GM19035 (cell line): ENCODE results near the gene CHMP1B.
"Not testable (repeated sequence)": the region's sequence is repeated elsewhere in the genome, so short reads cannot be mapped to it uniquely, and the experiment has no call there.

ENCODE experiments used
- ATAC-seq: cut with Tn5 transposase; IDR thresholded peaks from one replicate; pipeline ENCODE4 v1.9.1; 2021; ENCODE audit not compliant: unreplicated experiment

Gene CHMP1B

DNA sequence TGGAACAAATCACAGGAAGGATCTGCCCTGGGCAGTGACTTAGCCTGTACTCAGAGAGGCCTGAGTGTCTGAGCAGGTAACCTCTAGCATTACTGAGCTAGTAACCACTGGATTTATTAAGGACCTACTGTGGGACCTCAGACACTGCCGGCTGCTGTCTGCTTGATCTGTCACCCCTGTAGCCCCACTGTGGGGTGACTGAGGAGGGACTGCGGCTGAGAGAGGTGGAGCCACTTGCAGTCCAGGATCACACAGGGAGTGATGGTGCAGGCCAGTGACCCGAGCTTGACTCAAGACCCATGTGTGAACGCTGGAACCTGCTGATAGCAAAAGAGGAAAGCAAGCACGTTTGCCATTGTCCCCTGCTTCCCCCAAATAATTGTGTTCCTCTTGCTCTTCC lies 15.6 kb downstream of the CHMP1B start:
- ATAC-seq = no peak

DNA sequence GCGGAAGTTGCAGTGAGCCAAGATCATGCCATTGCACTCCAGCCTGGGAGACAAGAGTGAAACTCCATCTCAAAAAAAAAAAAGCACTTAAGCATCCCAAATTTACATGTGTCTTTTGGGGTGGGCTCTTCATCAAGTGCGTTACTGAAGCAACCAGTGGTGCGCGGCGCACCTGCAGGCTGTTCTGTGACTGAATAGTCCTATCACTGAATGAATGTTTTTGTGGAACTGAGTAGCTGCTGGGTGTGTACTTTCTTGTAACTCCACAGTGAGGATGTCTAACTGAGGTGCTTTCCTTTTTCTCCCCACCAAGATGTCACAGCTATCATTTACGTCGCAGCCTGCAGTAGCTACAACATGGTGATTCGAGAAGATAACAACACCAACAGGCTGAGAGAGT lies 17.0 kb downstream of the CHMP1B start:
- no peak for ATAC-seq

DNA sequence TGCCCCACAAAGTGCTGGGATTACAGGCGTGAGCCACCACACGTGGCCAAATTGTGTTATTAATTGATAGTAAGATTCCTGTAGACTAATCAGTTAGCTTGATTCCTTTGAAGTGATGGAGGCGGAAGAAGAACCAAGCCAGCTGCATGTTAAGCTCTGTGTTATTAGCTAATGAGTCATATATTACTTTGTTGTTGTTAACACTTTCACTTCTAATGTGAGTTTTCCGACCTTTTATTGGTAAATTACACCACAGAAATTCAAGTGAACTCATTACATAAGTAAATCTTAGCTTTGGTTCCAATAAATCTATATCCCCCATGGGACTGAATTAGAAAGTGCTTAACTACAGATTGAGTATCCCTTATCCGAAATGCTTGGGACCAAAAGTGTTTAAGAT lies 20.3 kb downstream of the CHMP1B start:
- ATAC-seq = no peak

DNA sequence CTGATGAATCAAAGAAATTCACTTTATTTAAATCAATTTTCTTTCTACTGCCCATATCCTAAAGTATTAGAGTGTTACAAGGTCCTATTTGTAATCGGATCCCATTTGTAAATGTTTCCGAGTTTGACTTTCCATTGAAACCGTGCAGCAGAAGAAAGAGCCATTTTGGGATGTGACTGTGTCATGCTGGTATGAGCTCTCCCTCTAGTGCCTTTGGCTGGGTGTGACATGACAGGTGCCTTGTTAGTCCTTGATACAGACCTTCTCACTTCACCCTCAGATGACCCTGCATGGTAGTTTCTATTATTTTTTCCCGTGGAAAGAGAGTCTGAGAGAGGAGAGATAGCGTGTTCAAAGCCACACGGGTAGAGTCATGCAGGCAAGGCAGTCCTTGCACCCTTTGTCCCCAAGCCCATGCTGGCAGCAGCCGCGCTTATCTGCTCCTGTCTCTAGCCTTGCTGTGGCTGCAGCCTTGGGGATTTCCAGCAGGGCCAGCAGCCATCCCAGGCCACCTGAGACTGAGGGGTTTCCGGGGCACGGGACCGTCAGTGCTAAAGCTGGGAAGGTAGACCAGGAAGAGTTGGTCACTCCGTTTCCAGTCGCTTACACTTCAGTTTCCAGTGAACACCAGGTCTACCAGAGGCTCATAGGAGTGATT lies 21.4 kb downstream of the CHMP1B start:
- ATAC-seq = no peak

DNA sequence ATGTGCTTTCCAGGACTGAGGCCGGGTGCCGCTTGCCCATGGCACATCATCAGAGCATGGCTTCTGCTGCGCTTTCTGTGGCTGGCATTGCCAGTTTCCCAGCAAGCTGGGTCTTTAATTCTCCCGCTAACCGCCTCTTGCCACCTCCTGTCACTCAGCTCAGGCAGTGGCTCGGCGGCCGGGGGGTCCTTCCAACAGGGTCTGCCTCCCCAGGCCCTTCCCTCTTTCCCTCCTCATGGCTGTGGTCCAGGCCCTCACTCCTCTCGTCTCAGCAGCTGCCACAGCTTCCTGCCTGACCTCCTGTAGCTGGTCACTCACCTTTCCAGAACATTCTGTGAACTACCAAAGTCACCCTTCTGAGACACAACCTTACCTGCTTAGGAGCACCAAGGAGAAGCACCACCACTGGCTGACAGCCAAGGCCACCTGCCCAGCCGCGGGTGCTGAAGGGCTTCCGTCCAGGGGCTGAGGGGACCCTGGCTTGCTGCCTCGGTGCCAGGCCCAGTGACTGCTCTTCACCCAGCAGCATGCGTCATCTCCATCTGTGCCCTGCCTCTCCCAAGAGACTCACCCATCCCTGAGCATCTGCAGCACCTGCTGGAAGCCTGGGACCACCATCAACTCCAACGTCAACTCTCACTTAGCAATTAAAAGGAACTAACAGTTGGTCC lies 22.6 kb downstream of the CHMP1B start:
- no peak for ATAC-seq

DNA sequence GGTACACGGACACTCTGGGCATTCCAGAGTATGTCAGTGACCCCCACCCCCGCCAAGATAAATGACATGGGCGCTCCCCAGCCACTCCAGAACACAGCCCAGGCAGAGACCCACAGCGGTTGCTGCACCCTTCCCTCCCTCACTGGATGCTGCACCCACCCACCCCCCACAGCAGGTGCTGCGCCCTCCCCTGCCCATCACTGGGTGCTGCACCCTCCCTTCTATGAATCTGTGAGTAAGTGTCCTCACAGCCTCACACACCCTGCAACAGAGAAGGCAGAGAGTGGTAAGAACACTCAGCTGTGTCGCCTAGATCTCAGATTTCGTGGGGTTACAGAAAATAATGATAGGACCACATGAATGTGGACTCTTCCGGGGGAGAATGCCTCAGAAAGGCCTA lies 23.5 kb downstream of the CHMP1B start:
- no peak for ATAC-seq

DNA sequence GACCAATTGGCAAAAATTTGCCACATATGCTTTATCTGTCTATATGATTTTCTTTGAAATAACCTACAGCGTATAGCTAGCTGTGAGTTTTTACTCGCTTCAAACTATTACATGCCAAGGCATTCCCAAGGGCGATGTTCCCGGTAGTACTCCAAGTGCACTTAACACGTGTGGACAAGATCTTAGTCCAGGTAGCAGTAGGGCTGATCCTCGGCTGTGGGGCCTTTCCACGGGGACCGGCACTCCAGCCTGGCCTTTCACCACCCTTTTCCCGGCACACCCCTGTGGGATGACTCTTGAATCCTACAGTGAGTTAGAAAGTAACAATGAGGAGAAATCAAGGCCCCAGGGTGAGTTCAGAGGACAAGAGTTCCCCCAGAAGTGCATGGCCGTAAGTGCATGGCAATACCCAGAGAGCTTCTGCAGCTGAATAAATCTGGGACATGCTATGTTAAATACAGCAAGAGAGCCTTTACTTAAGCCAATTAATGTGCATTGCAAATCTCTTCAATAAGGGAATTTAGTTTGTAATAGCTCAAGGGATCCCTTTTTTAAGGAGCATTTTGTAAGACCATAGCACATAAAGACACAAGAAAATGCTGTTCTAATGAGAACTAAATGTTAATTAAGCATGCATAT lies 26.4 kb downstream of the CHMP1B start:
- no peak for ATAC-seq

DNA sequence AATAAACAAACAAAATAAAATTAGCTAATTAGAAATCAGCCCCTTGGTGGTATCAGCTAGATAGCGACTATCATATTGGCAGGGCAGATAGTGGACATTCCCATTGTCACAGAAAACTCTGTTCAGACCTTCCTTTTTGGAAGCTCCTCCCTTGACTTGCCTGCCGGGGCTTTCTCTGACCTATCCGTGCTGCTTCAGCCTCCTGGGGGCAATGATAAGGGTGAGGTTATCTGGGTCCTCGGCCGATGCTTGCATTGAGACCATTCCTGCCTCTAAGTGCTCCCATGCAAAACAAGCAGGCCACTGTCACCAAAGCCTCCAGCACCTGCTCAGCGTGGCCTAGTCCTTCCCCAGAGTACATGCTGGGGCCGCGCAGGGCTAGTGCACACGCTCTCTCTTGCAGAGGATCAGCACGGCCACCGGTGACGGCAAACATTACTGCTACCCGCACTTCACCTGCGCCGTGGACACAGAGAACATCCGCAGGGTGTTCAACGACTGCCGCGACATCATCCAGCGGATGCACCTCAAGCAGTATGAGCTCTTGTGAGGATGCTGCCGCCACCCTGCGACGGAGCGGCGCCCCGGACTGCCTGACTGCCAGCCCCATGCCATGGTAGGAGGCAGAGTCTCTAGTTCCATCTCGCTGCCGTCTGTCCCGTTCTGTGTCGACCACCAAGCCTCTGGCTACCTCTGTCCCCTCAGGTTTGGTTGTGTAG lies 29.5 kb downstream of the CHMP1B start:
- ATAC-seq = no peak

DNA sequence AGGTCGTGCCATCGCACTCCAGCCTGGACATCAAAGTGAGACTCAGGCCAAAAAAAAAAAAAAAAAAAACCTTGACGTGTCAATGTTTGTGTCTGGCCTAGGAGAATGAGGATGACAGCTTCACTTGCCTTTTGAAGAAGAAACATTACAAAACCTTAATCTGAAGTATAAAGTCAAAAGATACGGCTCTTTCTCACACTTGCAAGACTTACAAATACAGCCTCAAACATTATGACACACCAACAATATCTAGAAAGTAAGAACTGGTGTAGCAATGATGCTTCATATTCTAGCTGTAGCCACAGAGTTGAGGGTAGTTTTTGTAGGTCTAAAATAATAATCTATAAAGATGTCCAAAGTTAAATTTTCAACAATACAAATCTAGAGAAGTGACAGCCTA lies 31.4 kb downstream of the CHMP1B start:
- ATAC-seq = no peak

DNA sequence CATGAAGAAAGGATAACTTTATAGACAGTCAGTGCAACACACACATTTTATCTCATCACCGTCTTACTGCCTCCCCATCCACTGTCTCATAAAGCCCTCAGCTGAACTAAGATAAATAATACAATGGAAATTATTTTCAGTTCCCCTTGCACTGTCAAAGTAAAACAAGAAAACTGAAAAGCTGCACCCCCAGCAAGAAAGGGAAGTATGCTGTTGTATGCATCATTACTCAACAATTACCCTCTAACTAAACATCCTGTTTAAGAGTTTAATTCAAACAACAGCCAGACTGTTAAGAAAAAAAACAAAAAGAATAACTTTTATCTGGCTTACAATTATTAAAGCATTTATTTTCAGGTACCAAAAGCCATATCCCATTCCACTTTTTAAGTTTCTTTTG lies 31.9 kb downstream of the CHMP1B start:
- peak; percentile 58 for ATAC-seq

DNA sequence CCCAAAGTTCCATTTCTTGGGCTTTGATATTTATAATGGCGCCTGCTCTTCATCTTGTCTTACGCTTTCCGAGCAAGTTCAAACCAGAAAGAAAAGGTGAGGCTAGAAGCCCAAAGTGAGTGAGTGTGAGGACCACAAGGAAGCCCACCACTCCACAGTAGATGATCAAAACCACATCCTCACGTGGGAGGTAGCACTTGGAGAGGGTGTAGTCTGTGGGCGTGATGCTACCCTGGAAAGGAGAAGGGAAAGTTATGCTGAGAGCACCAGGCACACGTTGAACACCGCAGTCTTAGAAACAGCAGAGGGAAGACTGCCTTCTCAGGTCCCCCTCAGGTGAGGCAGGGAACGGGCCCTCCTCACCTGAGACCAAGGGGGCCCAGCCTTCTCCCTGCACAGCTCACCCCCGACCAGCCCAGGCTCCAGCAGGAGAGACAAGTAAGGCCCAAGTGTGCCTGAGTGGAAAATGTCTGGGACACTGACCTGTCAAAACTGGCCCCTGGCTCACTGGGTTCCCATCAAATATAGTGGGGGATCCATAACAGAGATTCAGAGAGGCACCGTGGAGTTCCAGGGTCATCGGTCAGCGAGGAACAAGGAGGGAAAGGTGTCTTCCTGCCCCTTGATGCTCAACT lies 33.3 kb downstream of the CHMP1B start:
- ATAC-seq = no peak

DNA sequence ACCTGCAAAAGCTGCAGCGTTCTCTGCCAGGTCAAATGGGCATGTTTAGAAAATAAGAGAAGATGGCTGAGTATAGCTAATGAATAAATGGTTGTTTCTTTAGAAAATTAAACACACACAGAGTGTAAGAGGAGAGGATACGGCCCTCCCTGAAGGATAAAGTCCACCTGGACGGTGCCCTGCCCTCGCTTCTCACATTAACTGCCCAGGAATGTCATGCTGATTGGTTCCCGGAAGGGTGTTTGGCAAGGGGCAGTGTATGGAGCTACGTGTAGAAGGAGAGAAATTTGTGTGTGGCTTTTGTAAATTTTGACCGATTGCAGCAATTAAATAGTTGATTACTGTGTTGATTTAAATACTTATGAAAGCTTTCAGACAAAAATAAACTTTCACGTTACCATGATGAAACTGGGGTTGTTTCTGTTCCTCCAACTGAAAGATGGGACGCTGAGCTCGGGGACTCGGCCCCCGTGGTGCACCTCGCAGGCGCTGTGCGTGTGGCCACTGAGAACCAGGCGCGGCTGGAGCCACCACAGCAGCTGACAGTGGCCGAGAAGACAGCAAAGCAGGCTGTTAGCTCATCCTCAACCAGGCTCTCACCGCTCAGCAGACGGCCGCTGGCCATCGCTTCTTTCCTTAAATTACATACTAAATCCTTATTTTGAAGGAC lies 34.2 kb downstream of the CHMP1B start:
- ATAC-seq = no peak

DNA sequence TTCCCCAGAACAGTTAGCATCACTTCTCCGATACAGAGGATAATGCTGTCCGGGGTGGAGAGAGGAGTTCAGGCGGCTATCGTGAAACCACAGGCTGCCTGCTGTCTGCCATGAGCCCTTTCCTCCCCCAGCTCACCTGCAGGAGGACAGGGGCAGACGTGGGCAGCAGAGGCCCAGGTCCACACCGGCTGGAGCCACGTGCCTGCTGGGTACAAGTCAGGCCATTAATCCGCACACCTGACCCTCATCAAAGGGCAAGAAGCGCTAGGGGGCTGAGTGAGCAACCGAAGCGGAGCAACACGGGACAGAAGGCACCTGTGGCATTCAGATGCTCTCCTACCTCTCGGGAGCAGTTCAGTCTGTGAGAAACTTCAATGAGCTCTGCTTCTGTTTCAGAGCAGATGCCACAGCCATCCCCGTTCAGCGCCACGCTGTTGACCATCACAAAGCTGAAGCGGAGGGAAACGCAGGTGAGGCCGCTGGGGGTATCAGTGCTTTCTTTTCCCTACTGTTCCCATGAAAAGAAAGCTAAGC lies 35.4 kb downstream of the CHMP1B start:
- ATAC-seq = no peak

DNA sequence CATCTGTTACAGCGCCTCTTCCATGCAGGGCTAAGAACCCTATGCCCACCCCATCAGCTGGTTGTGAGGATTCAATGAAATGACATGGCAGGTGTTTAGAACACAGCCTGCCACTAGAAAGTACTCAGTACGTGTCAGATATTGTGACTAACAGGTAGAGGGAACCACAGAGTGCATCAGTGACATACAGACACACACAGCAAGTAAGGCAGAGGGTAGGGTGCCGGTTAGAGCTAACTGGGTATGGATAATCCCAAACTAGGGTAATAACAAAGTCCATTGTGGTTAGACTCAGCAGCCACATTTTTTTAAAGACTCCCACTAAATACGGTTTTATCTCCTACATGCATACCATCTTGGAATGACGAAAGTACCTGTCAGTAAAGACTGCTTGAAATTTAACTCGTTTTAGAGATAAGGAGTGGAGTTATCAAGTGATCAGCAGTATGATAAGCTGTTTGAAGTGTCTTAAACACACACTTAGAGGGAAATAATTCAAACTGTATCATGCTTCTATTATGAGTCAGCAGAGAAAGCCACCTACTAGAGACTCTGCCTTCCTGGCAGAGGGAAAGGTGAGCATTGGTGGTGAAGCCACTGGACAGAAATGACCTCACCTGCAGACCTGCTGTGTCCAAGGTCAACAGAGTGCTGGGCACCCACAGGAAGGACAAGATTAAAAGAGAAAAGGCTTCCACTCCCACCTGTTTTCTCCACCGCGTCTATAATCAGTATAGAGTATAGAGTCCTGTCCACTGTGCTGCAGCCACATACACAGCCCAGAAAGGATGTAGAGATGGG lies 36.3 kb downstream of the CHMP1B start:
- no peak for ATAC-seq

DNA sequence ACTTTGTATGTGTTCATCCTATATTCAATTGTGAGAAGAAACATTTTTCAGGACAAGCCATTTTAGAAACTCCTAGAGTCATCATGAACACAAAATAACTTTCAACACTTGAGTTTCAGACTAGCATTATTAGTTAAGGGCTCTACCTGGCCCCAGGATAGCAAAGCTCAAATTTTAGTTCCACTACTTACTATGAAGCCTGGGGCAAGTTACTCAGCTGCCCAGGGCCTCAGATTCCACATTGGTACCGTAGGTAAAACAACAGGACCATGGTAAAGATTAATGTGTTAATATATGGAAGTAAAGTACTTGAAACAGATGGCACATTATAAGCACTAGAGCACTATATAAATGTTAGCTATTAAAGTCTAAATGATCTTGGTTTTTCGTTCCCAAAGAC lies 37.5 kb downstream of the CHMP1B start:
- no peak for ATAC-seq

DNA sequence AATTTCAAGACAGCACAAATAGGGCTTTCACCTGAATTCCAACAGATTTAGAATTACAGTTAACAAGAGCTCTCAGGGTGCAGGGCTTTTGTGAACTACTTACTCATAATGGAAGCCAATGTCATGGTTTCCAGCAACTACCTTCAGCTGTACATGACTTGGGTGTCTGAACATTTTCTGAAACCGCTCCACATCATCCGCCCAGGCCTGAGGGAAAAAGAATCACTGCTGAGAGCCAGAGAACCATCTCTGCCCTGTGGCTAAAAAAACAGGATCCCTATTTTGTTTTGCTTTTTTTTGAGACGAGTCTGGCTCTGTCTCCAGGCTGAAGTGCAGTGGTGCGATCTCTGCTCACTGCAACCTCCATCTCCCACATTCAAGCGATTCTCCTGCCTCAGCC lies 38.1 kb downstream of the CHMP1B start:
- no peak for ATAC-seq

DNA sequence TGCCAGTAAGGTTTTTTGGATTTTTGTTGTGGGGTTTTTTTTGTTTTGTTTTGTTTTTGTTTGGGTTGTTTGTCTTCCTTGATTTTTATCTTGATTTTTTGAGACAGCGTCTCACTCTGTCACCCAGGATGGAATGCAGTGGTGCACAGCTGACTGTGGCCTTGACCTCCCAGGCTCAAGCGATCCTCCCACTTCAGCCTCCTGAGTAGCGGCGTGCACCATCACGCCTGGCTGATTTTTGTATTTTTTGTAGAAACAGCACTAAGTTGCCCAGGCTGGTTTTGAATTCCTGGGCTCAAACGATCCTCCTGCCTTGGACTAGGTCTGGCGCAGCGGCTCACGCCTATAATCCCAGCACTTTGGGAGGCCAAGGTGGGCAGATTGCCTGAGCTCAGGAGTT lies 40.5 kb downstream of the CHMP1B start:
- ATAC-seq = no peak

DNA sequence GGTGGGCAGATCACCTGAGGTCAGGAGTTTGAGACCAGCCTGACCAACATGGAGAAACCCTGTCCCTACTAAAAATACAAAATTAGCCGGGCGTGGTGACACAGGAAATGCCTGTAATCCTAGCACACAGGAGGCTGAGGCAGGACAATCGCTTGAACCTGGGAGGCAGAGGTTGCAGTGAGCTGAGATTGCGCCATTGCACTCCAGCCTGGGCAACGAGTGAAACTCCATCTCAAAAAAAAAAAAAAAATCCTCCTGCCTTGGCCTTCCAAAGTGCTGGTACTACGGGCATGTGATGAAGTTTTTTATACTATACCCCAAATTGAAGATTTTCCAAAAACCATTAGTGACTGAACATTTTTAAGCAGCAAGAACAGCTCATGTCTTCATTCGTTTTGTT lies 41.2 kb downstream of the CHMP1B start:
- not testable (repeated sequence) for ATAC-seq

DNA sequence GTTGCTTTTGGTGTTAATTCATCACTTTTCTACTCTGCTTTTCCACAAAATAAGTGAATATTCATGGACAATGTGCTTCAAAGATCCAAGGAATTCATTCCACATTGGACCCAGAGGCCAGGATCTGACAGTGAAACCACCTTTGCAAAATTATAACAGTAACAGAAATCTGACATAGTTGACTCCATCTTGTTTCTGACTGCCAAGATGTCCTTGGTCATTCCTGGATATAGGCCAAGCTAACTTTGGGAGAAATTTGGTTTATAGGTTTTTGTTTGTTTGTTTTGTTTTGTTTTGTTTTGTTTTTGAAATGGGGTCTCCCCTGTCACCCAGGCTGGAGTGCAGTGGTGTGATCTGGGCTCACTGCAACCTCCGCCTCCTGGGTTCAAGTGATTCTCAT lies 46.6 kb downstream of the CHMP1B start:
- no peak for ATAC-seq

DNA sequence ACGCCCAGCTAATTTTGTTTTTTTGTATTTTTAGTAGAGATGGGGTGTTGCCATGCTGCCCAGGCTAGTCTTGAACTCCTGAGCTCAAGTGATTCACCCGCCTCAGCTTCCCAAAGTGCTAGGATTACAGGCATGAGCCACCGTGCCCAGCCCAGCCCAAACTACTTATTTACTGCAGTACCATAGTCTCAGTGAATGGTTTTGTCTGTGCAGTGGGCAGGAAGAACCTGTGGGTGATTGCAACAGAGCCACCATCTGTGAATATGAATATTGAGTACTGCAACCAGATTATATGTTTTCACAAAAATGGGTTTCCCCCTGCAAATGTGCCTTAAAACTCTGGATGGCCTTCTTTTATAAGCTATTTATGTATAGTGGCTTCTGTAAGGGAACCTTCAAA lies 47.9 kb downstream of the CHMP1B start:
- no peak for ATAC-seq
